ENCODE data around the gene SLC1A5. TPM values are rescaled to one million over a fixed set of nuclear protein-coding genes. Genes with fewer than 3 reads are reported as not detected.

SLC1A5 gene
- polyA plus RNA-seq, 3 donors: 34.6 to 64.9 (median 57.3) TPM

GRCh38 chr19:46737298-46737654 lies 51.1 kb downstream of the SLC1A5 start:
- no peak overlapping the region for H3K9ac ChIP-seq (ENCODE audit: insufficient read depth, low read length, poor library complexity, severe bottlenecking)
- H3K27ac Mint-ChIP-seq: peak overlapping the region in 5 of 7 donors; percentile 23 to 83 (median 72)
- peaks cover 0 to 4% (median 1%) of the 10 kb centered on the region in 3 donors for H3K27me3 Mint-ChIP-seq (ENCODE audit: low read depth in 3 of 3)
- TF ChIP-seq, protein P1, sequence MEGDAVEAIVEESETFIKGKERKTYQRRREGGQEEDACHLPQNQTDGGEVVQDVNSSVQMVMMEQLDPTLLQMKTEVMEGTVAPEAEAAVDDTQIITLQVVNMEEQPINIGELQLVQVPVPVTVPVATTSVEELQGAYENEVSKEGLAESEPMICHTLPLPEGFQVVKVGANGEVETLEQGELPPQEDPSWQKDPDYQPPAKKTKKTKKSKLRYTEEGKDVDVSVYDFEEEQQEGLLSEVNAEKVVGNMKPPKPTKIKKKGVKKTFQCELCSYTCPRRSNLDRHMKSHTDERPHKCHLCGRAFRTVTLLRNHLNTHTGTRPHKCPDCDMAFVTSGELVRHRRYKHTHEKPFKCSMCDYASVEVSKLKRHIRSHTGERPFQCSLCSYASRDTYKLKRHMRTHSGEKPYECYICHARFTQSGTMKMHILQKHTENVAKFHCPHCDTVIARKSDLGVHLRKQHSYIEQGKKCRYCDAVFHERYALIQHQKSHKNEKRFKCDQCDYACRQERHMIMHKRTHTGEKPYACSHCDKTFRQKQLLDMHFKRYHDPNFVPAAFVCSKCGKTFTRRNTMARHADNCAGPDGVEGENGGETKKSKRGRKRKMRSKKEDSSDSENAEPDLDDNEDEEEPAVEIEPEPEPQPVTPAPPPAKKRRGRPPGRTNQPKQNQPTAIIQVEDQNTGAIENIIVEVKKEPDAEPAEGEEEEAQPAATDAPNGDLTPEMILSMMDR (IDR thresholded peaks at IDR 0.05): no peak
- H3K4me1 ChIP-seq (ENCODE audit: control insufficient read depth in 1 of 2, insufficient read depth in 2 of 2, low read length in 2 of 2): peaks cover 49 to 65% of the 10 kb centered on the region in 2 donors
- no peak overlapping the region for H3K4me3 ChIP-seq (replicated peaks in 1 of 3; ENCODE audit: low read depth in 2 of 3, low read length in 3 of 3)
- peaks cover 60 to 74% of the 10 kb centered on the region in 2 donors for H3K36me3 Mint-ChIP-seq
- H3K27ac ChIP-seq (ENCODE audit: low read depth in 1 of 2, low read length in 2 of 2): peak overlapping the region in 1 of 2 donors; percentile 62
- H2AFZ ChIP-seq (ENCODE audit: insufficient read depth, low read depth, low read length, poor library complexity, severe bottlenecking): no peak overlapping the region
- no peak overlapping the region for H3K4me3 Mint-ChIP-seq
- intact Hi-C loops (cut with micrococcal nuclease): no loop called here
- H3K36me3 ChIP-seq (replicated peaks in 1 of 2; ENCODE audit: control insufficient read depth in 1 of 2, insufficient read depth in 2 of 2, low read length in 2 of 2): peaks cover 38 to 66% of the 10 kb centered on the region in 2 donors
- DNase-seq: no peak
- WGBS (ENCODE audit: insufficient coverage): 100% methylated on average over 6 of the region's 7 CpGs
- no peaks in the 10 kb centered on the region for H3K27me3 ChIP-seq (ENCODE audit: control insufficient read depth in 2 of 2, insufficient read depth in 2 of 2, low read length in 2 of 2)
- no peak overlapping the region for H3K4me2 ChIP-seq (replicated peaks; ENCODE audit: extremely low read depth, low read length, poor library complexity, severe bottlenecking)
- peaks cover 65% of the 10 kb centered on the region for H3K4me1 Mint-ChIP-seq
- peaks cover 63% of the 10 kb centered on the region for H4K20me1 ChIP-seq (ENCODE audit: insufficient read depth, low read length)
- peaks cover 63% of the 10 kb centered on the region for H3K79me2 ChIP-seq (ENCODE audit: insufficient read depth, low read length)
- H3K9me3 ChIP-seq (replicated peaks in 1 of 2; ENCODE audit: control insufficient read depth in 1 of 2, insufficient read depth in 1 of 2, low read length in 2 of 2): no peaks in the 10 kb centered on the region
- H3K9me3 Mint-ChIP-seq: no peaks in the 10 kb centered on the region

GRCh38 chr19:46736531-46737297 lies 51.7 kb downstream of the SLC1A5 start:
- H3K9me3 ChIP-seq (replicated peaks in 1 of 2; ENCODE audit: control insufficient read depth in 1 of 2, insufficient read depth in 1 of 2, low read length in 2 of 2): no peaks in the 10 kb centered on the region
- Mint-ChIP-seq H3K27ac (peak overlapping the region in 5 of 7 donors; percentile 23 to 79 (median 48)), H3K27me3 (ENCODE audit: low read depth in 3 of 3) (peaks cover 0 to 4% (median 1%) of the 10 kb centered on the region in 3 donors), H3K4me1 (peaks cover 65% of the 10 kb centered on the region), H3K36me3 (peaks cover 59 to 74% of the 10 kb centered on the region in 2 donors), H3K4me3 (no peak overlapping the region), H3K9me3 (no peaks in the 10 kb centered on the region)
- peaks cover 57% of the 10 kb centered on the region for H4K20me1 ChIP-seq (ENCODE audit: insufficient read depth, low read length)
- no peak overlapping the region for H3K9ac ChIP-seq (ENCODE audit: insufficient read depth, low read length, poor library complexity, severe bottlenecking)
- H3K36me3 ChIP-seq (replicated peaks in 1 of 2; ENCODE audit: control insufficient read depth in 1 of 2, insufficient read depth in 2 of 2, low read length in 2 of 2): peaks cover 38 to 60% of the 10 kb centered on the region in 2 donors
- DNase-seq: no peak
- H3K4me2 ChIP-seq (replicated peaks; ENCODE audit: extremely low read depth, low read length, poor library complexity, severe bottlenecking): no peak overlapping the region
- TF ChIP-seq, protein P1 (IDR thresholded peaks at IDR 0.05): no peak
- peak overlapping the region in 1 of 2 donors; percentile 62 for H3K27ac ChIP-seq (ENCODE audit: low read depth in 1 of 2, low read length in 2 of 2)
- WGBS (ENCODE audit: insufficient coverage): 70% methylated on average over 13 of the region's 22 CpGs
- H3K4me3 ChIP-seq (replicated peaks in 1 of 3; ENCODE audit: low read depth in 2 of 3, low read length in 3 of 3): no peak overlapping the region
- peaks cover 60% of the 10 kb centered on the region for H3K79me2 ChIP-seq (ENCODE audit: insufficient read depth, low read length)
- no peaks in the 10 kb centered on the region for H3K27me3 ChIP-seq (ENCODE audit: control insufficient read depth in 2 of 2, insufficient read depth in 2 of 2, low read length in 2 of 2)
- peaks cover 49 to 65% of the 10 kb centered on the region in 2 donors for H3K4me1 ChIP-seq (ENCODE audit: control insufficient read depth in 1 of 2, insufficient read depth in 2 of 2, low read length in 2 of 2)
- H2AFZ ChIP-seq (ENCODE audit: insufficient read depth, low read depth, low read length, poor library complexity, severe bottlenecking): no peak overlapping the region
- intact Hi-C loops (cut with micrococcal nuclease): no loop called here

Data from CD14-positive monocyte (primary cell).